GM23248 (cell line): ENCODE measurements around the gene TENT4B.

Experiments used
- EZH2 ChIP-seq: fragments of 200-600 bp; sonication (generic); IDR thresholded peaks from 2 replicates; pipeline ENCODE4 v1.6.1; 2018; ENCODE audit warnings: antibody characterized with exemption, mild to moderate bottlenecking; ENCODE audit not compliant: insufficient read depth, poor library complexity, severe bottlenecking
- EZH2phosphoT487 ChIP-seq: fragments of 200-600 bp; sonication (generic); IDR thresholded peaks from 2 replicates; pipeline ENCODE4 v1.6.1; 2018; ENCODE audit warnings: antibody characterized with exemption, moderate library complexity, mild to moderate bottlenecking, low read depth; ENCODE audit not compliant: insufficient read depth

- TF ChIP-seq EZH2 (no peak), EZH2phosphoT487 (no peak)
These were observed 102.4 kb downstream of the TENT4B start for GRCh38 chr16:50255538-50255937.
